ENCODE results near the gene ADGRG1.

ADGRG1 gene

DNA sequence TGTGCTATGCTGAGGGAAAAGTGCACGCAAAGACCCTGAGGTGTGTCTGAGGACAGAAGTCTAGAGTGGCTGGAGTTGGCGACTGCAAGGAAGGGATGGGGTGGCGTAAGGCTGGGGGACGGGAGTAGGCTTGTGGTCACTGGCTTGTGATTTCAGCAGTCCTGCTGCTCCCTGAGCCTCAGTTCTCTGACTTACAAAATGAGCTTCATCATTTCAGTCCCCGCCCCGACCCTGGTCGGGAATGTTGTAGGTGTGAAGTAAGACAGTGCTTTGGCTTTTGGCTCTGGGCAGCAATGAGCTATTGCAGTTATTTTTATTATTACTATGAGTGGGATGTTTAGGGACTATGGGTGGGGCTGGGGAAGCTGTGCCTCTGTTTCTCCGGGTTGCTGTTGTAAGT, 8.6 kb downstream of the ADGRG1 start:
- peaks cover 18% of the 10 kb centered on the region for H3K4me1 ChIP-seq (ENCODE audit: insufficient read depth, low read length)
- TF ChIP-seq CTCF (IDR thresholded peaks at IDR 0.05; ENCODE audit: borderline replicate concordance, extremely low read depth, low read length, poor library complexity, severe bottlenecking) = no peak
- no peak for TF ChIP-seq EZH2 (IDR thresholded peaks at IDR 0.05; ENCODE audit: borderline replicate concordance, low read depth, low read length, severe bottlenecking)
- H2AFZ ChIP-seq (ENCODE audit: low read depth, low read length) = no peak overlapping the region
- H3K27me3 ChIP-seq (ENCODE audit: insufficient read depth, low read length, poor library complexity) = no peaks in the 10 kb centered on the region
- H3K9ac ChIP-seq (ENCODE audit: low read depth, low read length) = no peak overlapping the region
- H3K36me3 ChIP-seq (ENCODE audit: insufficient read depth, low read length) = no peaks in the 10 kb centered on the region
- no peak overlapping the region for H3K4me3 ChIP-seq (ENCODE audit: low read depth in 1 of 2, low read length in 2 of 2)
- ATAC-seq (ENCODE audit: insufficient read depth, low read depth) = no peak
- no peak overlapping the region for H3K27ac ChIP-seq (ENCODE audit: low read length)
- no peaks in the 10 kb centered on the region for H3K9me3 ChIP-seq (ENCODE audit: insufficient read depth, low read length, severe bottlenecking)
- no peak for DNase-seq
- H3K4me2 ChIP-seq (ENCODE audit: insufficient read depth, low read length) = no peak overlapping the region
- H4K20me1 ChIP-seq (ENCODE audit: insufficient read depth, low read length) = no peaks in the 10 kb centered on the region
- no peaks in the 10 kb centered on the region for H3K79me2 ChIP-seq (ENCODE audit: insufficient read depth, low read length)

GRCh38 chr16:57637424-57637823, 9.0 kb downstream of the ADGRG1 start:
- H4K20me1 ChIP-seq (ENCODE audit: insufficient read depth, low read length) = no peaks in the 10 kb centered on the region
- no peak overlapping the region for H3K4me3 ChIP-seq (ENCODE audit: low read depth in 1 of 2, low read length in 2 of 2)
- H3K79me2 ChIP-seq (ENCODE audit: insufficient read depth, low read length) = no peaks in the 10 kb centered on the region
- no peaks in the 10 kb centered on the region for H3K9me3 ChIP-seq (ENCODE audit: insufficient read depth, low read length, severe bottlenecking)
- TF ChIP-seq CTCF (IDR thresholded peaks at IDR 0.05; ENCODE audit: borderline replicate concordance, extremely low read depth, low read length, poor library complexity, severe bottlenecking) (no peak), EZH2 (IDR thresholded peaks at IDR 0.05; ENCODE audit: borderline replicate concordance, low read depth, low read length, severe bottlenecking) (no peak)
- no peaks in the 10 kb centered on the region for H3K27me3 ChIP-seq (ENCODE audit: insufficient read depth, low read length, poor library complexity)
- no peaks in the 10 kb centered on the region for H3K36me3 ChIP-seq (ENCODE audit: insufficient read depth, low read length)
- no peak overlapping the region for H2AFZ ChIP-seq (ENCODE audit: low read depth, low read length)
- H3K27ac ChIP-seq (ENCODE audit: low read length) = no peak overlapping the region
- H3K4me1 ChIP-seq (ENCODE audit: insufficient read depth, low read length) = peaks cover 22% of the 10 kb centered on the region
- H3K9ac ChIP-seq (ENCODE audit: low read depth, low read length) = no peak overlapping the region
- no peak overlapping the region for H3K4me2 ChIP-seq (ENCODE audit: insufficient read depth, low read length)
- no peak for ATAC-seq (ENCODE audit: insufficient read depth, low read depth)
- DNase-seq = no peak

GRCh38 chr16:57637965-57638364, 9.5 kb downstream of the ADGRG1 start:
- TF ChIP-seq CTCF (IDR thresholded peaks at IDR 0.05; ENCODE audit: borderline replicate concordance, extremely low read depth, low read length, poor library complexity, severe bottlenecking) = no peak
- no peak for TF ChIP-seq EZH2 (IDR thresholded peaks at IDR 0.05; ENCODE audit: borderline replicate concordance, low read depth, low read length, severe bottlenecking)
- Histone ChIP-seq H3K27me3 (ENCODE audit: insufficient read depth, low read length, poor library complexity) (no peaks in the 10 kb centered on the region), H4K20me1 (ENCODE audit: insufficient read depth, low read length) (no peaks in the 10 kb centered on the region), H3K4me3 (ENCODE audit: low read depth in 1 of 2, low read length in 2 of 2) (no peak overlapping the region), H3K9ac (ENCODE audit: low read depth, low read length) (no peak overlapping the region), H3K79me2 (ENCODE audit: insufficient read depth, low read length) (no peaks in the 10 kb centered on the region), H3K4me1 (ENCODE audit: insufficient read depth, low read length) (peaks cover 27% of the 10 kb centered on the region), H3K9me3 (ENCODE audit: insufficient read depth, low read length, severe bottlenecking) (no peaks in the 10 kb centered on the region), H2AFZ (ENCODE audit: low read depth, low read length) (no peak overlapping the region), H3K4me2 (ENCODE audit: insufficient read depth, low read length) (no peak overlapping the region), H3K27ac (ENCODE audit: low read length) (no peak overlapping the region), H3K36me3 (ENCODE audit: insufficient read depth, low read length) (no peaks in the 10 kb centered on the region)
- no peak for DNase-seq
- no peak for ATAC-seq (ENCODE audit: insufficient read depth, low read depth)

GRCh38 chr16:57638381-57638780, 10.0 kb downstream of the ADGRG1 start:
- Histone ChIP-seq H4K20me1 (ENCODE audit: insufficient read depth, low read length) (no peaks in the 10 kb centered on the region), H3K79me2 (ENCODE audit: insufficient read depth, low read length) (no peaks in the 10 kb centered on the region), H3K36me3 (ENCODE audit: insufficient read depth, low read length) (no peaks in the 10 kb centered on the region), H3K9ac (ENCODE audit: low read depth, low read length) (no peak overlapping the region), H3K4me3 (ENCODE audit: low read depth in 1 of 2, low read length in 2 of 2) (no peak overlapping the region), H3K4me2 (ENCODE audit: insufficient read depth, low read length) (no peak overlapping the region), H3K27ac (ENCODE audit: low read length) (no peak overlapping the region), H2AFZ (ENCODE audit: low read depth, low read length) (no peak overlapping the region), H3K27me3 (ENCODE audit: insufficient read depth, low read length, poor library complexity) (no peaks in the 10 kb centered on the region), H3K4me1 (ENCODE audit: insufficient read depth, low read length) (peaks cover 31% of the 10 kb centered on the region), H3K9me3 (ENCODE audit: insufficient read depth, low read length, severe bottlenecking) (no peaks in the 10 kb centered on the region)
- ATAC-seq (ENCODE audit: insufficient read depth, low read depth) (no peak), DNase-seq (no peak)
- no peak for TF ChIP-seq CTCF (IDR thresholded peaks at IDR 0.05; ENCODE audit: borderline replicate concordance, extremely low read depth, low read length, poor library complexity, severe bottlenecking)
- no peak for TF ChIP-seq EZH2 (IDR thresholded peaks at IDR 0.05; ENCODE audit: borderline replicate concordance, low read depth, low read length, severe bottlenecking)

Measured in DND-41 (cell line).